ENCODE data around the gene CYP2U1. TPM values are rescaled to one million over a fixed set of nuclear protein-coding genes. Genes with fewer than 3 reads are reported as not detected.

Gene CYP2U1
- total and polyA plus RNA-seq, 2 of the 8 experiments (the other 6 are each of a cell fraction or from before 2014, with no cell fraction given), result 3.1 to 5.0 TPM

DNA sequence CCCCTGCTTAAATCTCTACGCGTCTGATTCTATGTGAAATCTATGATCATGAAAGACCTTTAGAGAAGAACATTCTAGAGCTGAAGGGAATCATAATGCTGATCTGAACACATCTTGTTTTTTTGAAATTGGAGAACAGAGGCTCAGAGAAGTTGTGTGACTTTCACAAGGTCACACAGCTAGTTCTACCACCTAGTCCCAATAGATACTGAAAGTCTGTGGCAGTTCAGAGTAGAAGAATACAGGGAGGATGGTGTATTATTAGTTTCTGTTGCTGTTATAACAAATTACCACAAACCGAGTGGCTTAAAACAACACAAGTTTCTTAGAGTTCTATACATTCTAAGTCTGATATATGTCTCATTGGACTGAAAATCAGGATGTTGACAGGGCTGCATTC is 14.5 kb downstream of the CYP2U1 start:
- Histone ChIP-seq H2BK12ac (ENCODE audit: low read depth, low read length) (no peak overlapping the region), H3K14ac (ENCODE audit: insufficient read length) (no peak overlapping the region), H3K4ac (replicated peaks; ENCODE audit: insufficient read length, low read depth, low read length) (no peak overlapping the region), H2BK5ac (ENCODE audit: low read depth, low read length) (no peak overlapping the region), H2AK5ac (ENCODE audit: low read depth, low read length) (no peak overlapping the region), H4K8ac (ENCODE audit: extremely low read depth, insufficient read depth, low read length) (no peak overlapping the region), H3K9ac (replicated peaks in 1 of 4; ENCODE audit: extremely low read depth in 1 of 4, low read depth in 3 of 4, low read length in 3 of 4) (no peak overlapping the region), H3K18ac (ENCODE audit: extremely low read depth, low read length) (no peak overlapping the region), H3K9me3 (ENCODE audit: insufficient read depth in 2 of 2, low read depth in 1 of 2, low read length in 1 of 2) (no peaks in the 10 kb centered on the region), H4K5ac (ENCODE audit: insufficient read length, low read depth, low read length) (no peak overlapping the region), H3K4me2 (ENCODE audit: insufficient read depth in 1 of 2, low read depth in 2 of 2, low read length in 2 of 2) (no peak overlapping the region), H3K4me1 (replicated peaks in 1 of 4; ENCODE audit: control insufficient read depth in 3 of 4, insufficient read depth in 4 of 4, low read length in 3 of 4) (no peaks in the 10 kb centered on the region), H3K56ac (replicated peaks; ENCODE audit: insufficient read length, low read depth, low read length) (no peak overlapping the region), H2BK20ac (ENCODE audit: low read length) (no peak overlapping the region), H3K4me3 (ENCODE audit: extremely low read depth in 1 of 4, insufficient read depth in 2 of 4, low read depth in 3 of 4, low read length in 4 of 4) (no peak overlapping the region), H2BK15ac (ENCODE audit: low read length) (no peak overlapping the region), H3K79me1 (ENCODE audit: low read depth, low read length) (no peaks in the 10 kb centered on the region), H2AFZ (ENCODE audit: low read length) (no peak overlapping the region), H4K20me1 (replicated peaks in 1 of 2; ENCODE audit: control insufficient read depth in 1 of 2, insufficient read depth in 2 of 2, low read length in 2 of 2) (no peaks in the 10 kb centered on the region), H4K91ac (replicated peaks; ENCODE audit: insufficient read length, low read length) (no peak overlapping the region), H3K23ac (ENCODE audit: insufficient read length) (no peak overlapping the region), H3K79me2 (ENCODE audit: control insufficient read depth in 1 of 2, insufficient read depth in 2 of 2, low read length in 2 of 2) (no peaks in the 10 kb centered on the region), H3K23me2 (ENCODE audit: low read depth, low read length) (no peaks in the 10 kb centered on the region), H2BK120ac (replicated peaks; ENCODE audit: low read depth, low read length) (no peak overlapping the region), H3K36me3 (ENCODE audit: control insufficient read depth in 2 of 4, insufficient read depth in 4 of 4, low read length in 3 of 4) (peaks cover 0 to 11% (median 3%) of the 10 kb centered on the region in 4 experiments; a peak in 4 of 8 replicates), H3K27ac (ENCODE audit: low read depth, low read length) (no peak overlapping the region), H3K27me3 (replicated peaks in 1 of 4; ENCODE audit: control insufficient read depth in 3 of 4, extremely low read depth in 1 of 4, insufficient read depth in 3 of 4, low read length in 3 of 4) (no peaks in the 10 kb centered on the region)
- DNase-seq (ENCODE audit: low read depth in 1 of 2, low spot score in 2 of 2) (no peak), FAIRE-seq (no peak)
- ChIA-PET POLR2A (ENCODE audit: partially characterized antibody) (no interaction called here), CTCF (ENCODE audit: partially characterized antibody) (no interaction called here)
- 86% methylated on average over 3 of the region's 3 CpGs; no CpG with 5 or more reads in 1 of the 2 experiments for WGBS, 2 experiments (ENCODE audit: extremely low coverage in 1 of 2, insufficient coverage in 1 of 2, insufficient read length in 1 of 2, insufficient replicate concordance in 2 of 2, low coverage in 1 of 2, low lambda C conversion rate in 2 of 2, missing lambda C conversion rate in 1 of 2)
- no peak for TF ChIP-seq TBP (IDR thresholded peaks at IDR 0.05; ENCODE audit: low read depth, low read length)
- TF ChIP-seq KDM4A (IDR thresholded peaks at IDR 0.05; ENCODE audit: low read depth, low read length, severe bottlenecking), result no peak
- TF ChIP-seq CHD1 (IDR thresholded peaks at IDR 0.05; ENCODE audit: low read depth, low read length), result no peak
- no peak for TF ChIP-seq ASH2L (IDR thresholded peaks at IDR 0.05; ENCODE audit: low read length)
- no peak for TF ChIP-seq BCL11A (IDR thresholded peaks at IDR 0.05; ENCODE audit: low read depth in 2 of 2, low read length in 2 of 2)
- no peak for TF ChIP-seq POLR2AphosphoS5 (IDR thresholded peaks at IDR 0.05; ENCODE audit: low read depth, low read length)
- TF ChIP-seq, protein P1, sequence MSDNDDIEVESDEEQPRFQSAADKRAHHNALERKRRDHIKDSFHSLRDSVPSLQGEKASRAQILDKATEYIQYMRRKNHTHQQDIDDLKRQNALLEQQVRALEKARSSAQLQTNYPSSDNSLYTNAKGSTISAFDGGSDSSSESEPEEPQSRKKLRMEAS (IDR thresholded peaks at IDR 0.05), result no peak
- no peak for TF ChIP-seq CHD2 (IDR thresholded peaks at IDR 0.05; ENCODE audit: low read length)
- TF ChIP-seq SAP30 (IDR thresholded peaks at IDR 0.05; ENCODE audit: insufficient read depth, insufficient replicate concordance, low read length), result no peak
- no peak for TF ChIP-seq TCF12 (IDR thresholded peaks at IDR 0.05; ENCODE audit: low read depth, low read length)
- TF ChIP-seq EGR1 (IDR thresholded peaks at IDR 0.05; ENCODE audit: borderline replicate concordance, low read depth, low read length), result no peak
- no peak for TF ChIP-seq TAF1 (IDR thresholded peaks at IDR 0.05; ENCODE audit: low read depth, low read length)
- TF ChIP-seq SIX5 (IDR thresholded peaks at IDR 0.05; ENCODE audit: low read depth, low read length), result no peak
- no peak for TF ChIP-seq SP4 (IDR thresholded peaks at IDR 0.05; ENCODE audit: low read length)
- no peak for TF ChIP-seq NRF1 (IDR thresholded peaks at IDR 0.05; ENCODE audit: low read depth, low read length)
- no peak for TF ChIP-seq KDM1A (IDR thresholded peaks at IDR 0.05; ENCODE audit: borderline replicate concordance, low read length)
- no peak for TF ChIP-seq RBBP5 (IDR thresholded peaks at IDR 0.05; ENCODE audit: borderline replicate concordance, low read depth, low read length)

All from H1 (cell line).